HepG2 (cell line): ENCODE data around the gene PCNP. TPM values are rescaled to one million over a fixed set of nuclear protein-coding genes. Genes with fewer than 3 reads are reported as not detected.

Experiments used
- ATAC-seq: fragments of 200-7000 bp; cut with Tn5 transposase; 3 replicates; pipeline ENCODE4 v1.9.1; 2020; ENCODE audit warnings: mild to moderate bottlenecking, moderate library complexity
- BruUV-seq: library from RNA; stranded (reverse); fragments of 400-500 nt; replicated peaks from 2 replicates; lab custom pipeline; 2021; lab: Mats Ljungman, UMichigan
- CTCF ChIA-PET: fragments of 300-600 bp; formaldehyde crosslinking; extraction: SDS; loops from one replicate; lab custom pipeline; 2021; ENCODE audit warnings: low total read pairs, inconsistent platforms, low intra/inter-chr PET ratio; lab: Yijun Ruan, JAX
- POLR2A ChIA-PET: fragments of 350-600 bp; sonication (Branson Sonifier 250); formaldehyde crosslinking; loops from one replicate; lab custom pipeline; 2020; ENCODE audit warnings: antibody characterized with exemption, inconsistent platforms; lab: Yijun Ruan, JAX
- DNase-seq: peaks from one replicate; pipeline ENCODE4 v3.0.0-alpha.2; 2015; ENCODE audit warnings: low spot score
- FAIRE-seq: peaks from 3 replicates; lab custom pipeline; 2011; peaks lifted over from hg19 to GRCh38; lab: Jason Lieb, UNC
- H2AFZ ChIP-seq: one replicate; pipeline ENCODE4 v1.6.1; 2011; ENCODE audit warnings: low read length, inconsistent platforms
- H3K27ac ChIP-seq: fragments of 300-600 bp; 3 replicates; pipeline ENCODE4 v1.8.0; 2011; ENCODE audit warnings: mixed run types, mild to moderate bottlenecking, mixed read lengths, low read length, inconsistent platforms; ENCODE audit not compliant: insufficient read depth; ENCODE audit errors: extremely low read length
- H3K27me3 ChIP-seq, 2 experiments: fragments of 200-600 bp in 1 of 2; 2 replicates in 1 of 2; 3 replicates in 1 of 2; pipeline versions ENCODE4 v1.6.0 to v1.8.0; 2011; ENCODE audit warnings: low read length in 2 of 2, mild to moderate bottlenecking in 2 of 2, moderate library complexity in 2 of 2, inconsistent platforms in 1 of 2; ENCODE audit not compliant: insufficient read depth in 2 of 2, control insufficient read depth in 1 of 2
- H3K36me3 ChIP-seq, 2 experiments: fragments of 200-600 bp in 1 of 2; replicated peaks in 1 of 2; 2 replicates in 1 of 2; 3 replicates in 1 of 2; pipeline versions ENCODE4 v1.5.1 to v1.8.0; 2011; ENCODE audit warnings: low read length in 2 of 2, inconsistent platforms in 1 of 2; ENCODE audit not compliant: insufficient read depth in 2 of 2, control insufficient read depth in 1 of 2
- H3K4me1 ChIP-seq: 2 replicates; pipeline ENCODE4 v1.5.1; 2012; ENCODE audit warnings: low read length, inconsistent platforms; ENCODE audit not compliant: insufficient read depth
- H3K4me2 ChIP-seq: 2 replicates; pipeline ENCODE4 v1.6.0; 2011; ENCODE audit warnings: low read depth, low read length, inconsistent platforms
- H3K4me3 ChIP-seq, 3 experiments: fragments of 200-600 bp in 1 of 3; sonication (generic), shearing (Covaris generic) in 1 of 3; replicated peaks in 1 of 3; 2 replicates each; pipeline ENCODE4 v1.5.1; 2011 to 2016; ENCODE audit warnings: low read length in 3 of 3, inconsistent platforms in 2 of 3, low read depth in 2 of 3, mild to moderate bottlenecking in 2 of 3, control low read depth in 1 of 3, mixed read lengths in 1 of 3; ENCODE audit not compliant: insufficient read depth in 1 of 3
- H3K79me2 ChIP-seq: one replicate; pipeline ENCODE4 v1.6.1; 2011; ENCODE audit warnings: low read length, inconsistent platforms; ENCODE audit not compliant: insufficient read depth
- H3K9ac ChIP-seq: 2 replicates; pipeline ENCODE4 v1.6.0; 2011; ENCODE audit warnings: mild to moderate bottlenecking, low read depth, low read length, inconsistent platforms; ENCODE audit not compliant: insufficient read depth
- H3K9me3 ChIP-seq: 2 replicates; pipeline ENCODE4 v1.5.1; 2012; ENCODE audit warnings: mild to moderate bottlenecking, low read length
- H4K20me1 ChIP-seq: 2 replicates; pipeline ENCODE4 v1.6.0; 2011; ENCODE audit warnings: inconsistent platforms, mild to moderate bottlenecking, low read length, moderate library complexity; ENCODE audit not compliant: insufficient read depth
- RCOR2 ChIP-seq: IDR thresholded peaks from 2 replicates; pipeline ENCODE4 v1.6.1; 2016; ENCODE audit warnings: missing biosample characterization, missing genetic modification reagents
- RORA ChIP-seq: sonication (generic); formaldehyde crosslinking; IDR thresholded peaks from 2 replicates; pipeline ENCODE4 v1.5.0; 2020; ENCODE audit warnings: mild to moderate bottlenecking, missing genetic modification reagents, moderate library complexity
- TFDP2 ChIP-seq: sonication (generic); formaldehyde crosslinking; IDR thresholded peaks from 2 replicates; pipeline ENCODE4 v1.4.0; 2020; ENCODE audit warnings: missing genetic modification reagents
- YEATS2 ChIP-seq: sonication (generic); formaldehyde crosslinking; IDR thresholded peaks from 2 replicates; pipeline ENCODE4 v1.4.0; 2020; ENCODE audit warnings: missing genetic modification reagents, borderline replicate concordance
- ZFP36L1 ChIP-seq: sonication (generic); formaldehyde crosslinking; IDR thresholded peaks from 2 replicates; pipeline ENCODE4 v1.8.0; 2022; ENCODE audit warnings: mild to moderate bottlenecking, missing genetic modification reagents, moderate library complexity
- ZNF280D ChIP-seq: sonication (generic); formaldehyde crosslinking; IDR thresholded peaks from 2 replicates; pipeline ENCODE4 v1.5.1; 2020; ENCODE audit warnings: mild to moderate bottlenecking, missing genetic modification reagents
- ZNF414 ChIP-seq: sonication (generic); formaldehyde crosslinking; IDR thresholded peaks from 2 replicates; pipeline ENCODE4 v1.5.0; 2020; ENCODE audit warnings: missing genetic modification reagents
- ZNF446 ChIP-seq: sonication (generic); formaldehyde crosslinking; IDR thresholded peaks from 2 replicates; pipeline ENCODE4 v1.5.0; 2020; ENCODE audit warnings: mild to moderate bottlenecking, missing genetic modification reagents
- ZNF674 ChIP-seq: sonication (generic); formaldehyde crosslinking; IDR thresholded peaks from 2 replicates; pipeline ENCODE4 v1.5.0; 2020; ENCODE audit warnings: low read depth, mild to moderate bottlenecking, missing genetic modification reagents
- ZSCAN5A ChIP-seq: sonication (generic); formaldehyde crosslinking; IDR thresholded peaks from 2 replicates; pipeline ENCODE4 v1.8.0; 2022; ENCODE audit warnings: mild to moderate bottlenecking, missing genetic modification reagents, borderline replicate concordance
- WGBS: methylation state at CpG from one replicate; pipeline ENCODE4 v1.1.6; 2017; ENCODE audit warnings: low lambda C conversion rate; 5-methylcytosine and 5-hydroxymethylcytosine counted together
- in situ Hi-C: cut with HindIII; loops from 2 replicates; pipeline ENCODE4 v1.10.0; 2017; ENCODE audit warnings: low pct_unique_long_range_greater_than_20kb; ENCODE audit not compliant: extremely low pct_ligation_motif_present
- intact Hi-C: fragments of 100-400 bp; cut with micrococcal nuclease; formaldehyde crosslinking; loops from one replicate; pipeline ENCODE4 v1.10.0; 2022; ENCODE audit not compliant: unreplicated experiment
- polyA plus RNA-seq, 8 experiments: library from polyadenylated mRNA; depleted of rRNA in 3 of 8; stranded (reverse) in 7 of 8; unstranded in 1 of 8; fragments of >200 nt; fragmentation: Illumina TruSeq in 4 of 8; extraction: Trizol in 4 of 8; gene quantifications; 2 replicates each; pipeline versions ENCODE4 v1.2.1 to v1.2.3, GENCODE V29; 2011 to 2016; ENCODE audit warnings: low read depth in 4 of 8, missing spikeins in 1 of 8, mixed read lengths in 1 of 8; ENCODE audit not compliant: insufficient read depth in 1 of 8
- total RNA-seq, 5 experiments: library from RNA; depleted of rRNA; stranded (reverse); fragments of >200 nt; fragmentation: Illumina TruSeq; extraction: Trizol; gene quantifications; 2 replicates each; pipeline ENCODE4 v1.2.3, GENCODE V29; 2016; ENCODE audit warnings: low read depth in 1 of 5

Gene PCNP
- total and polyA plus RNA-seq, 2 of the 13 experiments (the other 11 are each of a cell fraction or from before 2014, with no cell fraction given) = 44.1 to 78.2 TPM

GRCh38 chr3:101591071-101591470 is 17.1 kb downstream of the PCNP start (continued):
- TF ChIP-seq TFDP2 (CRISPR knock-in tag) = no peak
- no peak for TF ChIP-seq ZNF674
- no peak for TF ChIP-seq ZFP36L1 (CRISPR knock-in tag)
- TF ChIP-seq ZNF446 (CRISPR knock-in tag) = no peak
- no peak for TF ChIP-seq ZNF280D (CRISPR knock-in tag)
- TF ChIP-seq ZNF414 = no peak

- no peak overlapping the region for H3K4me3 ChIP-seq
- ATAC-seq (no peak), DNase-seq (no peak), FAIRE-seq (no peak)
- H3K79me2 ChIP-seq = no peaks in the 10 kb centered on the region
- ChIA-PET POLR2A (no interaction called here), CTCF (no interaction called here)
- H4K20me1 ChIP-seq = no peaks in the 10 kb centered on the region
- H3K36me3 ChIP-seq = no peaks in the 10 kb centered on the region
- H2AFZ ChIP-seq = no peak overlapping the region
- H3K4me2 ChIP-seq = no peak overlapping the region
- no peaks in the 10 kb centered on the region for H3K4me1 ChIP-seq
- no peak overlapping the region for H3K27ac ChIP-seq
- no peaks in the 10 kb centered on the region for H3K9me3 ChIP-seq
- intact Hi-C loops = no loop called here
- no TSS peak for BruUV-seq
- TF ChIP-seq RCOR2 (no peak), YEATS2 (CRISPR knock-in tag) (no peak), ZSCAN5A (CRISPR knock-in tag) (no peak), RORA (CRISPR knock-in tag) (no peak)
- no peak overlapping the region for H3K9ac ChIP-seq
- in situ Hi-C loops = no loop called here
- 80% methylated on average over 3 of the region's 3 CpGs for WGBS
- H3K27me3 ChIP-seq = no peaks in the 10 kb centered on the region
Measured at GRCh38 chr3:101602731-101603130, 28.8 kb downstream of the PCNP start.
